HG03060 (cell line): ENCODE measurements around the gene CAMKK1.

Experiments used
- ATAC-seq: cut with Tn5 transposase; IDR thresholded peaks from one replicate; pipeline ENCODE4 v1.9.1; 2021; ENCODE audit warnings: low read depth, moderate number of reproducible peaks; ENCODE audit not compliant: unreplicated experiment

Gene CAMKK1

DNA sequence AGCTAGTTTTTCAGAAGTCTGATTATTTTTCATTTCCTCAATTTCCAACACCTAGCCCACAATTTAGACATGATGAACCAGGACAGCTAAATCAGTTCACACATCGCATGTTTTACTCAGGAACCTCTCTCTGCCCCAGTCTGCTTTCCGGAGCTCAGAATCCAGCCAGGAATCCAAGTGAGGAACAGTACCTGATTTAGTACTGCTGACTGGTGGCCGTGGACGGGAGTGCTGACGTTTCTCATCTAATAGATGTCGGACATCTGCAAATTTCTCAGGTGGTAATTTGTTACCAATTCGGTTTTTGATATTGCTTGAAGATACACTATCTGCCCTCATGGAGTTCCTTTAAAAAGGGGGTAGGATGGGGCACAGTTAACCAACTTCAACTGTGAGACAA lies 76.9 kb downstream of the CAMKK1 start:
- no peak for ATAC-seq

GRCh38 chr17:3815122-3815521 lies 77.7 kb downstream of the CAMKK1 start:
- ATAC-seq = no peak

DNA sequence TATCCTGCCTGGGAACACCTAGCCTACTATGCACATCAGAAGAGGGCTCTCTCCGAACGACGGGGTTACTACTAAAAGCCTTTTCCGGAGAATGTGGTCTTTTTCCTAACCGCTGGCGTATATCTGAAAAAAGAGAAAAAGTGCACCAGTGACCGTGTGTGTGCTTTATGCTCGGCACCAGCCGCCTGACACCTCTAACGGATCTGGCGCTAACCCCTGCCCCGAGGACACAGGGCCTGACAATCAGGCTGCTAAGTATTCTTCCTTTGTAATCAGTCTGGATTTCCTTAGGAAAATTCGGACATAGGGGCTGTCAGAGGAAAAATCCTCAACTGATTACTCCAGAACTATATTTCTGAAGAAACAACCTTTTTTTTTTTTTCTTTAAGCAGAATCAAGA lies 78.5 kb downstream of the CAMKK1 start:
- no peak for ATAC-seq

DNA sequence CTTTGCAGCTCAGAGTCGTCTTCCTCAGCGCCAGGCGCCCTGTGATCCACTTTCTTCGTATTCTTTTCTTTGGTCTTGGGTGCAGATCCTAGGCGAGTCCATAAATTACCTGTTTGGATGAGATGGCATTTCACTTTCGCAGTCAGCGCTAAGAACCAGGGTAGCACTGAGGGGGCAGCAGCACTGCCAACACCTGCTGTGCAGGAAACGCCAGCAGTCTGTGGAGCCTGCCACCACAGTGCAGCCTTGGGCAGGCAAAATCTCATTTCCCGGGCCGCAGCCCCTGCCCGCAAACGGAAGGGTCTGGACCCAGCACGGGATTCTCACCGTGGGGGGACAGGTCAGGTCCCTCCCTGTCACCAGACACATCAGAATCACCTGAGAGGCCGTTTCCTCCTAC lies 79.7 kb downstream of the CAMKK1 start:
- no peak for ATAC-seq

GRCh38 chr17:3812771-3813170 lies 80.1 kb downstream of the CAMKK1 start:
- no peak for ATAC-seq

DNA sequence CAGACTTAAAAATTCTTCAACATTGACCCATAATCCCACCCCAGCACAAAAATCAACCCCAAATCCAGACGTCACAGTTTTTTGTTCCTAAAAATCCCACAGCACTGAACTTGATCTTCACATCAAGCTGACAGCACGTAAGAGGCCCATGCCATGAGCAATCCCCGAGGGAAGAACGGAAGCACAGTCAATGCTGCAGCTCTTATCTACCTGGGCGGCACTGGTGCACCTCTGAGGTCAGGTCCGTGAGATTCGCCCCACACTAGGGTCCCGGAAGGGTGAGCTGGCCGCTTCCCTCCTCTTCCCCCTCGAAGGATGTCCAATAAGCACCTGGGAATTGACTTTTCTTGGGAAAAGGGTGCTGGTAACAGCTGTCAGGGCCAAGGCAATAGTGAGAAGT lies 80.6 kb downstream of the CAMKK1 start:
- ATAC-seq = no peak
